Measurements from ENCODE around the gene NKIRAS1.

DNA sequence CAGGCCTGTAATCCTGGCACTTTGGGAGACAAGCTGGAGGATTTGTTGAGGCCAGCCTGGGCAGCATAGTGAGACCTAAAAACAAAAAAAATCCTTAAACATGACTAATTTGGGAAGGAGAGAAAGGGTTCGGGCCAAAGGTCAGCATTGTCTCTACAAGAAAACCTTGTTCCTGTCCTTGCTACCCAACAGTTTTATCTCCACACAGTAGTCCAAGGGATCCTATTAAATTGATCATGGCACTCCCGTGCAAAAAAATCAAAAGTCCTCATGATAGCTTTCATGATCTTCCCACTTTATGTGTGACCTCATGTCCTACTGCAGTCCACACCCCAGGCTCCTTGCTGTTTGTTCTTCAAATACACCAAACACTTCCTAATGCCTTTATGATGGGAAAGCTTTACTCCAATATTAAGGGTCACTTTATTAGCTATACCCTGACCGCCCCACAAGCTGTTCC, 4.3 kb upstream of the NKIRAS1 start:
- TF ChIP-seq, protein P1, sequence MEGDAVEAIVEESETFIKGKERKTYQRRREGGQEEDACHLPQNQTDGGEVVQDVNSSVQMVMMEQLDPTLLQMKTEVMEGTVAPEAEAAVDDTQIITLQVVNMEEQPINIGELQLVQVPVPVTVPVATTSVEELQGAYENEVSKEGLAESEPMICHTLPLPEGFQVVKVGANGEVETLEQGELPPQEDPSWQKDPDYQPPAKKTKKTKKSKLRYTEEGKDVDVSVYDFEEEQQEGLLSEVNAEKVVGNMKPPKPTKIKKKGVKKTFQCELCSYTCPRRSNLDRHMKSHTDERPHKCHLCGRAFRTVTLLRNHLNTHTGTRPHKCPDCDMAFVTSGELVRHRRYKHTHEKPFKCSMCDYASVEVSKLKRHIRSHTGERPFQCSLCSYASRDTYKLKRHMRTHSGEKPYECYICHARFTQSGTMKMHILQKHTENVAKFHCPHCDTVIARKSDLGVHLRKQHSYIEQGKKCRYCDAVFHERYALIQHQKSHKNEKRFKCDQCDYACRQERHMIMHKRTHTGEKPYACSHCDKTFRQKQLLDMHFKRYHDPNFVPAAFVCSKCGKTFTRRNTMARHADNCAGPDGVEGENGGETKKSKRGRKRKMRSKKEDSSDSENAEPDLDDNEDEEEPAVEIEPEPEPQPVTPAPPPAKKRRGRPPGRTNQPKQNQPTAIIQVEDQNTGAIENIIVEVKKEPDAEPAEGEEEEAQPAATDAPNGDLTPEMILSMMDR (conservative IDR thresholded peaks at IDR 0.05; ENCODE audit: low read depth in 2 of 2): no peak
- TF ChIP-seq, protein P2, sequence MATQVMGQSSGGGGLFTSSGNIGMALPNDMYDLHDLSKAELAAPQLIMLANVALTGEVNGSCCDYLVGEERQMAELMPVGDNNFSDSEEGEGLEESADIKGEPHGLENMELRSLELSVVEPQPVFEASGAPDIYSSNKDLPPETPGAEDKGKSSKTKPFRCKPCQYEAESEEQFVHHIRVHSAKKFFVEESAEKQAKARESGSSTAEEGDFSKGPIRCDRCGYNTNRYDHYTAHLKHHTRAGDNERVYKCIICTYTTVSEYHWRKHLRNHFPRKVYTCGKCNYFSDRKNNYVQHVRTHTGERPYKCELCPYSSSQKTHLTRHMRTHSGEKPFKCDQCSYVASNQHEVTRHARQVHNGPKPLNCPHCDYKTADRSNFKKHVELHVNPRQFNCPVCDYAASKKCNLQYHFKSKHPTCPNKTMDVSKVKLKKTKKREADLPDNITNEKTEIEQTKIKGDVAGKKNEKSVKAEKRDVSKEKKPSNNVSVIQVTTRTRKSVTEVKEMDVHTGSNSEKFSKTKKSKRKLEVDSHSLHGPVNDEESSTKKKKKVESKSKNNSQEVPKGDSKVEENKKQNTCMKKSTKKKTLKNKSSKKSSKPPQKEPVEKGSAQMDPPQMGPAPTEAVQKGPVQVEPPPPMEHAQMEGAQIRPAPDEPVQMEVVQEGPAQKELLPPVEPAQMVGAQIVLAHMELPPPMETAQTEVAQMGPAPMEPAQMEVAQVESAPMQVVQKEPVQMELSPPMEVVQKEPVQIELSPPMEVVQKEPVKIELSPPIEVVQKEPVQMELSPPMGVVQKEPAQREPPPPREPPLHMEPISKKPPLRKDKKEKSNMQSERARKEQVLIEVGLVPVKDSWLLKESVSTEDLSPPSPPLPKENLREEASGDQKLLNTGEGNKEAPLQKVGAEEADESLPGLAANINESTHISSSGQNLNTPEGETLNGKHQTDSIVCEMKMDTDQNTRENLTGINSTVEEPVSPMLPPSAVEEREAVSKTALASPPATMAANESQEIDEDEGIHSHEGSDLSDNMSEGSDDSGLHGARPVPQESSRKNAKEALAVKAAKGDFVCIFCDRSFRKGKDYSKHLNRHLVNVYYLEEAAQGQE (IDR thresholded peaks at IDR 0.05; ENCODE audit: unreplicated experiment): no peak
- no peak for TF ChIP-seq CREB1 (CRISPR knock-in tag; IDR thresholded peaks at IDR 0.05; ENCODE audit: low read depth)
- peak; percentile 49; the same call in 1 of the 2 replicates for TF ChIP-seq POLR2AphosphoS5 (IDR thresholded peaks at IDR 0.05; ENCODE audit: low read depth)
- no peak for TF ChIP-seq NANOG (IDR thresholded peaks at IDR 0.05; ENCODE audit: borderline replicate concordance)
- no peak for TF ChIP-seq EZH2phosphoT487 (IDR thresholded peaks at IDR 0.05; ENCODE audit: unreplicated experiment)
- no peak for TF ChIP-seq EZH2 (IDR thresholded peaks at IDR 0.05; ENCODE audit: low read depth, unreplicated experiment)
- TF ChIP-seq JUNB (IDR thresholded peaks at IDR 0.05; ENCODE audit: unreplicated experiment): no peak
- TF ChIP-seq, protein P3, sequence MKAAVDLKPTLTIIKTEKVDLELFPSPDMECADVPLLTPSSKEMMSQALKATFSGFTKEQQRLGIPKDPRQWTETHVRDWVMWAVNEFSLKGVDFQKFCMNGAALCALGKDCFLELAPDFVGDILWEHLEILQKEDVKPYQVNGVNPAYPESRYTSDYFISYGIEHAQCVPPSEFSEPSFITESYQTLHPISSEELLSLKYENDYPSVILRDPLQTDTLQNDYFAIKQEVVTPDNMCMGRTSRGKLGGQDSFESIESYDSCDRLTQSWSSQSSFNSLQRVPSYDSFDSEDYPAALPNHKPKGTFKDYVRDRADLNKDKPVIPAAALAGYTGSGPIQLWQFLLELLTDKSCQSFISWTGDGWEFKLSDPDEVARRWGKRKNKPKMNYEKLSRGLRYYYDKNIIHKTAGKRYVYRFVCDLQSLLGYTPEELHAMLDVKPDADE (IDR thresholded peaks at IDR 0.05): no peak

All from GM23338 (cell line).